Astrocyte (in vitro differentiated cells and primary cell): ENCODE measurements around the gene OXLD1. TPM values are rescaled to one million over a fixed set of nuclear protein-coding genes. Genes with fewer than 3 reads are reported as not detected.
A peak's percentile ranks its signal among the peaks of the same experiment; 100 is the strongest.

ENCODE experiments used
- DNase-seq: peaks from one replicate; pipeline ENCODE4 v3.0.0-alpha.2; 2010; ENCODE audit warnings: low read depth
- FAIRE-seq: peaks from 2 replicates; lab custom pipeline; 2011; peaks lifted over from hg19 to GRCh38; lab: Jason Lieb, UNC
- H2AFZ ChIP-seq: 2 replicates; pipeline ENCODE4 v1.6.0; 2012; ENCODE audit warnings: low read depth, low read length, inconsistent platforms
- H3K27ac ChIP-seq: 2 replicates; pipeline ENCODE4 v1.5.1; 2011; ENCODE audit warnings: low read depth, low read length, inconsistent platforms
- H3K27me3 ChIP-seq: 2 replicates; pipeline ENCODE4 v1.6.0; 2011; ENCODE audit warnings: low read length, inconsistent platforms; ENCODE audit not compliant: insufficient read depth
- H3K36me3 ChIP-seq: 2 replicates; pipeline ENCODE4 v1.5.1; 2011; ENCODE audit warnings: low read length, inconsistent platforms; ENCODE audit not compliant: insufficient read depth
- H3K4me1 ChIP-seq: 2 replicates; pipeline ENCODE4 v1.5.1; 2011; ENCODE audit warnings: low read length, inconsistent platforms; ENCODE audit not compliant: insufficient read depth
- H3K4me2 ChIP-seq: 2 replicates; pipeline ENCODE4 v1.6.0; 2012; ENCODE audit warnings: low read length, inconsistent platforms
- H3K4me3 ChIP-seq: 2 replicates; pipeline ENCODE4 v1.5.1; 2011; ENCODE audit warnings: low read depth, mild to moderate bottlenecking, low read length, inconsistent platforms; ENCODE audit not compliant: insufficient read depth
- H3K79me2 ChIP-seq: 2 replicates; pipeline ENCODE4 v1.6.0; 2012; ENCODE audit warnings: mild to moderate bottlenecking, low read length, inconsistent platforms; ENCODE audit not compliant: insufficient read depth
- H3K9ac ChIP-seq: 2 replicates; pipeline ENCODE4 v1.6.0; 2012; ENCODE audit warnings: mild to moderate bottlenecking, low read length, inconsistent platforms
- H3K9me3 ChIP-seq: 2 replicates; pipeline ENCODE4 v1.5.1; 2012; ENCODE audit warnings: low read depth, mild to moderate bottlenecking, low read length, inconsistent platforms; ENCODE audit not compliant: insufficient read depth
- H4K20me1 ChIP-seq: 2 replicates; pipeline ENCODE4 v1.6.0; 2012; ENCODE audit warnings: low read length, inconsistent platforms; ENCODE audit not compliant: insufficient read depth
- H3K27ac Mint-ChIP-seq: one replicate; pipeline ENCODE4 v1.8.0; 2021; ENCODE audit warnings: mild to moderate bottlenecking, mixed read lengths; ENCODE audit not compliant: unreplicated experiment
- H3K27me3 Mint-ChIP-seq: one replicate; pipeline ENCODE4 v1.8.0; 2021; ENCODE audit warnings: low read depth, mixed read lengths; ENCODE audit not compliant: unreplicated experiment
- H3K36me3 Mint-ChIP-seq: one replicate; pipeline ENCODE4 v1.8.0; 2021; ENCODE audit warnings: low read depth, mixed read lengths; ENCODE audit not compliant: unreplicated experiment
- H3K4me1 Mint-ChIP-seq: one replicate; pipeline ENCODE4 v1.8.0; 2021; ENCODE audit warnings: low read depth, mixed read lengths; ENCODE audit not compliant: unreplicated experiment
- H3K4me3 Mint-ChIP-seq: one replicate; pipeline ENCODE4 v1.8.0; 2021; ENCODE audit warnings: mild to moderate bottlenecking, moderate library complexity, mixed read lengths; ENCODE audit not compliant: unreplicated experiment
- H3K9me3 Mint-ChIP-seq: one replicate; pipeline ENCODE4 v1.8.0; 2021; ENCODE audit warnings: mild to moderate bottlenecking, mixed read lengths; ENCODE audit not compliant: unreplicated experiment
- EZH2 ChIP-seq: IDR thresholded peaks from 2 replicates; pipeline ENCODE4 v1.6.1; 2012; ENCODE audit warnings: mild to moderate bottlenecking, low read length, inconsistent platforms; ENCODE audit not compliant: insufficient read depth
- total RNA-seq: library from RNA; stranded (reverse); gene quantifications from 2 replicates; pipeline ENCODE4 v1.2.1, GENCODE V29; 2021
- TF ChIP-seq, protein P1 (sequence below): IDR thresholded peaks from 2 replicates; pipeline ENCODE4 v1.5.1; 2011; ENCODE audit warnings: low read depth, mild to moderate bottlenecking, inconsistent platforms, low read length, moderate library complexity; ENCODE audit not compliant: insufficient read depth

The OXLD1 gene
- total RNA-seq, 1 donor from 2014 or later: 22.0 TPM

DNA sequence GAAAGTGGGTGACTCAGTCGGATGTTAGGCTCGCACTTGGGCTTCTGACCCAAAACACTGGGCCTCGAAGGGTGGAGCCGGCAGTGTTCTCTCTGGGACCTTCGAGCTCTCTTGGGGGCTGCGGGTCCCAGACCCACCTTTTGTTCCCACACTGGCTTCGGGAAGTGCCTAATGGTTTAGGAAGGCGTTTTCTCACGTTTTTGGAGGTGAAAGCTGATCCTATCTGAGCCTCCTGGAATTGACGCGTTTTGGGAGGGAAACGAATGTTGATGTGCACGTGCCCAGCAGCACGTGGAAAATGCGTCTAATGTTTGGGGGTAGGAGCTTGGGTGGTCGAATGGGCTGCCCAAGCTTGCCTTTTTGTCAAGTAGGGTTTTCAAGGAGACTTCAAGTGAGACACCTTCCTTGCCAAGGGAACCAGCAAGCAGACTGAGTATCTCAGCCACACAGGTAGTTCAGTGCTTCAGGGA lies 18.1 kb upstream of the OXLD1 start:
- Mint-ChIP-seq H3K27me3 (no peaks in the 10 kb centered on the region), H3K4me1 (peaks cover 14% of the 10 kb centered on the region), H3K4me3 (peak overlapping the region; percentile 93), H3K36me3 (peaks cover 10% of the 10 kb centered on the region), H3K9me3 (no peaks in the 10 kb centered on the region), H3K27ac (peak overlapping the region; percentile 93)
- Histone ChIP-seq H3K27me3 (no peaks in the 10 kb centered on the region), H3K4me2 (peak overlapping the region; percentile 97), H4K20me1 (peaks cover 72% of the 10 kb centered on the region), H2AFZ (no peak overlapping the region), H3K27ac (peak overlapping the region; percentile 95), H3K4me3 (peak overlapping the region; percentile 79), H3K9me3 (no peaks in the 10 kb centered on the region), H3K36me3 (peaks cover 20% of the 10 kb centered on the region), H3K79me2 (peaks cover 93% of the 10 kb centered on the region), H3K4me1 (peaks cover 29% of the 10 kb centered on the region), H3K9ac (peak overlapping the region; percentile 93)
- FAIRE-seq (no peak), DNase-seq (no peak)
- TF ChIP-seq EZH2: no peak
- TF ChIP-seq, protein P1, sequence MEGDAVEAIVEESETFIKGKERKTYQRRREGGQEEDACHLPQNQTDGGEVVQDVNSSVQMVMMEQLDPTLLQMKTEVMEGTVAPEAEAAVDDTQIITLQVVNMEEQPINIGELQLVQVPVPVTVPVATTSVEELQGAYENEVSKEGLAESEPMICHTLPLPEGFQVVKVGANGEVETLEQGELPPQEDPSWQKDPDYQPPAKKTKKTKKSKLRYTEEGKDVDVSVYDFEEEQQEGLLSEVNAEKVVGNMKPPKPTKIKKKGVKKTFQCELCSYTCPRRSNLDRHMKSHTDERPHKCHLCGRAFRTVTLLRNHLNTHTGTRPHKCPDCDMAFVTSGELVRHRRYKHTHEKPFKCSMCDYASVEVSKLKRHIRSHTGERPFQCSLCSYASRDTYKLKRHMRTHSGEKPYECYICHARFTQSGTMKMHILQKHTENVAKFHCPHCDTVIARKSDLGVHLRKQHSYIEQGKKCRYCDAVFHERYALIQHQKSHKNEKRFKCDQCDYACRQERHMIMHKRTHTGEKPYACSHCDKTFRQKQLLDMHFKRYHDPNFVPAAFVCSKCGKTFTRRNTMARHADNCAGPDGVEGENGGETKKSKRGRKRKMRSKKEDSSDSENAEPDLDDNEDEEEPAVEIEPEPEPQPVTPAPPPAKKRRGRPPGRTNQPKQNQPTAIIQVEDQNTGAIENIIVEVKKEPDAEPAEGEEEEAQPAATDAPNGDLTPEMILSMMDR: no peak

DNA sequence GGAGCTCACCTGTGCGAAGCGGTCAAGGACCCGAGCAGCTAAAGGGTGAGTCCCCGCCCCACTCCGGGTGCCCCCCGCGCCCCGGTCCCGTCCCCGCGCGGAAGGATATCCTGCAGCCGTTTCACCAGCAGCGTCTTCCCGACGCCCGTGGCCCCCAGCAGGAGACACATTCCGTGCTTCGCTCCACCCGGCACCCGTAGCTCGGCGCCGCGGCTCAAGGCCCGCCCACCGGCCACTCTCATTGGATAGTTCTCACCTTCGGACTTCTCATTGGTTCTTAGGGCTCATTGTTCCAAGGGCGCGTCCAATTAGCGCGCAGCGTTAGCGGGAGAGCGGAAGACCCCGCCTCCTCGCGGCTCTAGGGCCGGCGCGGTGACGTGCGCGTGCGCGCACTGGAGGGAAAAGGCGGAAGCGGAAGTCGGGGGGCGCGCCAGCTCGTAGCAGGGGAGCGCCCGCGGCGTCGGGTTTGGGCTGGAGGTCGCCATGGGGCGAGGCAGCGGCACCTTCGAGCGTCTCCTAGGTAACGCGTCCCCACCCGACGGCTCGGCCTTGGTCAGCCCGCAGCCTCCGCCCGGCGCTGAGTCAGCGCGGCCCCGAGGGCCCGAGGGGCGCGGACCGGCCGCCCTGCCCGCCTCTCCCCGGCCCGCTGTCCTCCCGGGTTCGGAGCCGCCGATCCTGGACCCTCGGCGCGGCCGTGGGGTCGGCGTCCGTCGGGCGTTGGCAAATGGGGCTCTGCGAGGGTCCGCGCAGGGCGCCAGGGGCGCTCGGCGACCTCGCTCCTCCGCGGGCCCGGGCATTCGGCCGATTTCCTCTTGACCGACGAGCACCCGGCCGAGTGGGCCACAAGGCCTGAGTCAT lies 17.4 kb upstream of the OXLD1 start, which contains the start of the genes ARL16 and HGS:
Gene ARL16, minus strand, starts transcription at position 214 of the 858 bp plus-strand sequence. Its CDS starts 44 bp downstream, at position 170.
Gene HGS, plus strand, starts transcription at position 428 of the 858 bp plus-strand sequence. Its CDS starts 56 bp downstream, at position 484.
- H3K4me1 Mint-ChIP-seq: peaks cover 14% of the 10 kb centered on the region
- peak within 1 kb of the TSS; percentile 97 for H3K27ac Mint-ChIP-seq
- Histone ChIP-seq H3K27ac (peak within 1 kb of the TSS; percentile 95), H3K9ac (peak within 1 kb of the TSS; percentile 93), H3K4me1 (peaks cover 29% of the 10 kb centered on the region), H3K36me3 (peaks cover 19% of the 10 kb centered on the region), H3K4me2 (peak within 1 kb of the TSS; percentile 97), H3K79me2 (peaks cover 86% of the 10 kb centered on the region), H2AFZ (peak within 1 kb of the TSS; percentile 64), H3K27me3 (no peaks in the 10 kb centered on the region), H3K4me3 (peak within 1 kb of the TSS; percentile 81), H3K9me3 (no peaks in the 10 kb centered on the region), H4K20me1 (peaks cover 65% of the 10 kb centered on the region)
- H3K36me3 Mint-ChIP-seq: peaks cover 9% of the 10 kb centered on the region
- DNase-seq (peak; percentile 97), FAIRE-seq (peak; percentile 68)
- H3K27me3 Mint-ChIP-seq: no peaks in the 10 kb centered on the region
- H3K4me3 Mint-ChIP-seq: peak within 1 kb of the TSS; percentile 93
- TF ChIP-seq, protein P1: no peak
- no peak for TF ChIP-seq EZH2
- no peaks in the 10 kb centered on the region for H3K9me3 Mint-ChIP-seq
